Ishikawa (cell line): ENCODE measurements around the gene ATP10B.

Source experiments
- CEBPB ChIP-seq: IDR thresholded peaks from 2 replicates; pipeline ENCODE4 v1.6.1; 2012
- CREB1 ChIP-seq: IDR thresholded peaks from 2 replicates; pipeline ENCODE4 v1.6.1; 2012; ENCODE audit warnings: low read depth
- EGR1 ChIP-seq: IDR thresholded peaks from 2 replicates; pipeline ENCODE4 v1.6.1; 2012
- EP300 ChIP-seq: IDR thresholded peaks from 2 replicates; pipeline ENCODE4 v1.6.1; 2012; ENCODE audit warnings: borderline replicate concordance
- FOXM1 ChIP-seq: IDR thresholded peaks from 2 replicates; pipeline ENCODE4 v1.6.1; 2012; ENCODE audit warnings: low read depth, borderline replicate concordance
- NFIC ChIP-seq: IDR thresholded peaks from 2 replicates; pipeline ENCODE4 v1.6.1; 2012
- RAD21 ChIP-seq: IDR thresholded peaks from 2 replicates; pipeline ENCODE4 v1.6.1; 2012; ENCODE audit warnings: low read depth
- TAF1 ChIP-seq: IDR thresholded peaks from 2 replicates; pipeline ENCODE4 v1.6.1; 2012; ENCODE audit warnings: low read depth, mild to moderate bottlenecking
- TCF12 ChIP-seq: IDR thresholded peaks from 2 replicates; pipeline ENCODE4 v1.6.1; 2012; ENCODE audit warnings: low read depth
- TEAD4 ChIP-seq: IDR thresholded peaks from 2 replicates; pipeline ENCODE4 v1.6.1; 2012
- YY1 ChIP-seq: IDR thresholded peaks from 2 replicates; pipeline ENCODE4 v1.6.1; 2012; ENCODE audit warnings: low read depth
- ZBTB7A ChIP-seq: IDR thresholded peaks from 2 replicates; pipeline ENCODE4 v1.6.1; 2012; ENCODE audit warnings: low read depth
- TF ChIP-seq, protein P1 (sequence below): IDR thresholded peaks from 2 replicates; pipeline ENCODE4 v1.6.1; 2012; ENCODE audit warnings: low read depth, mild to moderate bottlenecking
- TF ChIP-seq, protein P2 (sequence below): IDR thresholded peaks from 2 replicates; pipeline ENCODE4 v1.6.1; 2012
- TF ChIP-seq, protein P3 (sequence below): IDR thresholded peaks from 2 replicates; pipeline ENCODE4 v1.6.1; 2012

Gene ATP10B

DNA sequence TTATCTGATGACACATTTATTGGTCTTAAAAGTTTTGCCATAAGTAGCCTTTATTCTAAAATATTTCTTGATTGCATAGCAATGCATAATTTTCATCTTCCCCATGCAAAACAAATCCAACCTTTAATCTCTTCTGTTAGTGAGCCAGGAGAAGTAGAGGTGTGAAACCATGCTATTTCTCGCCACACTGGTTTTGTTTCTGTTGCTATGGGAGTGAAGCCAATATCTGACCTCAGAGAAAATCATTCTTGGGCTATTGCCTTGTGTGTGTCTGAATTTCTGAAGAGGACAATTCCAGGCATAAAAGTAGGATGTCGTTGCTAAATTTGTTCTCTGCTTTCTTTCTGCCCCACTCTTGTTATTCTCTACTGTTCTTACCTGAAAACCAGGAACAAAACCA is 246.7 kb downstream of the ATP10B start:
- TF ChIP-seq TAF1 (no peak), ZBTB7A (no peak), CEBPB (no peak), NFIC (no peak)

DNA sequence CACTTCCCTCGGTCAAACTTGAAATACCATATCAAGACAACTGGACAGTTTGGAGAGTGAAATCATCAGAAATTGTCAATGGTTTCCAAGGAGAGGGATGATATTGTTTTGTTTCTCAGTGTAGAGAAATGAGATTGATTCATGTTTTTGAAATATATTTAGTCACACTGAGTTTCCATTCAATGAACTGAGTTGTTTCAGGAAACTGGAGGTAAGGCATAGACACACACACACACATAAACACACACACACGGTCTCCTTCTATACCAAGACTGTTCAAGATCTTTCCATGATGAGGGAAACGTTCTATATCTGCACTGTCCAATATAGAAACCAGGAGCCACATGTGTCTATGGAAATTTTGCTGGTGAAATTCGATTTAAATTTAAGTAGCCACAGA is 247.5 kb downstream of the ATP10B start:
- no peak for TF ChIP-seq EP300
- TF ChIP-seq TCF12, result no peak
- TF ChIP-seq FOXM1, result no peak
- TF ChIP-seq CREB1, result no peak
- TF ChIP-seq RAD21, result no peak
- TF ChIP-seq, protein P1, sequence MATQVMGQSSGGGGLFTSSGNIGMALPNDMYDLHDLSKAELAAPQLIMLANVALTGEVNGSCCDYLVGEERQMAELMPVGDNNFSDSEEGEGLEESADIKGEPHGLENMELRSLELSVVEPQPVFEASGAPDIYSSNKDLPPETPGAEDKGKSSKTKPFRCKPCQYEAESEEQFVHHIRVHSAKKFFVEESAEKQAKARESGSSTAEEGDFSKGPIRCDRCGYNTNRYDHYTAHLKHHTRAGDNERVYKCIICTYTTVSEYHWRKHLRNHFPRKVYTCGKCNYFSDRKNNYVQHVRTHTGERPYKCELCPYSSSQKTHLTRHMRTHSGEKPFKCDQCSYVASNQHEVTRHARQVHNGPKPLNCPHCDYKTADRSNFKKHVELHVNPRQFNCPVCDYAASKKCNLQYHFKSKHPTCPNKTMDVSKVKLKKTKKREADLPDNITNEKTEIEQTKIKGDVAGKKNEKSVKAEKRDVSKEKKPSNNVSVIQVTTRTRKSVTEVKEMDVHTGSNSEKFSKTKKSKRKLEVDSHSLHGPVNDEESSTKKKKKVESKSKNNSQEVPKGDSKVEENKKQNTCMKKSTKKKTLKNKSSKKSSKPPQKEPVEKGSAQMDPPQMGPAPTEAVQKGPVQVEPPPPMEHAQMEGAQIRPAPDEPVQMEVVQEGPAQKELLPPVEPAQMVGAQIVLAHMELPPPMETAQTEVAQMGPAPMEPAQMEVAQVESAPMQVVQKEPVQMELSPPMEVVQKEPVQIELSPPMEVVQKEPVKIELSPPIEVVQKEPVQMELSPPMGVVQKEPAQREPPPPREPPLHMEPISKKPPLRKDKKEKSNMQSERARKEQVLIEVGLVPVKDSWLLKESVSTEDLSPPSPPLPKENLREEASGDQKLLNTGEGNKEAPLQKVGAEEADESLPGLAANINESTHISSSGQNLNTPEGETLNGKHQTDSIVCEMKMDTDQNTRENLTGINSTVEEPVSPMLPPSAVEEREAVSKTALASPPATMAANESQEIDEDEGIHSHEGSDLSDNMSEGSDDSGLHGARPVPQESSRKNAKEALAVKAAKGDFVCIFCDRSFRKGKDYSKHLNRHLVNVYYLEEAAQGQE, result no peak
- TF ChIP-seq ZBTB7A, result no peak
- TF ChIP-seq YY1, result no peak
- TF ChIP-seq TAF1, result no peak

DNA sequence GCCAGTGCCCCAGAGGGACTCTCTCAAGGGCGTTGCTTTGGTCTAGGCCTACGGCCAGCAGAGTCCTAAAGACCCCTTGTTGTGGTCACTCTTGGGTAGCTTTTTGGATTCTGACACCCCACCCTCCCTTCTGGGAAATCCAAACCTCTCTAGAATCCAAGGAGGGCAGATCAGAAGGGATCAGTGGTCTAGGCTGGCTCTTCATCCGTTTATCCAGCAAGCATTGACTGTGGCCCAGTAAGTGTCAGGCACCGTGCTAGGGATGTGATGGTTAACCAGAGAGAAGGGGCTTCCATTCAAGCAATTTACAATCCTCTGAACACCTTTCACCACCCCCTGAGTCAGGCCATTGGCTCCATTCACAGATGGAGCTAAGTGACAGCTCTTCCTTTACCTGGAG is 249.3 kb downstream of the ATP10B start:
- TF ChIP-seq, protein P1, result no peak
- TF ChIP-seq, protein P2, sequence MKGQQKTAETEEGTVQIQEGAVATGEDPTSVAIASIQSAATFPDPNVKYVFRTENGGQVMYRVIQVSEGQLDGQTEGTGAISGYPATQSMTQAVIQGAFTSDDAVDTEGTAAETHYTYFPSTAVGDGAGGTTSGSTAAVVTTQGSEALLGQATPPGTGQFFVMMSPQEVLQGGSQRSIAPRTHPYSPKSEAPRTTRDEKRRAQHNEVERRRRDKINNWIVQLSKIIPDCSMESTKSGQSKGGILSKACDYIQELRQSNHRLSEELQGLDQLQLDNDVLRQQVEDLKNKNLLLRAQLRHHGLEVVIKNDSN, result no peak
- TF ChIP-seq ZBTB7A, result no peak
- no peak for TF ChIP-seq FOXM1
- TF ChIP-seq TCF12, result no peak
- TF ChIP-seq YY1, result no peak
- no peak for TF ChIP-seq EGR1
- no peak for TF ChIP-seq CREB1
- TF ChIP-seq, protein P3, sequence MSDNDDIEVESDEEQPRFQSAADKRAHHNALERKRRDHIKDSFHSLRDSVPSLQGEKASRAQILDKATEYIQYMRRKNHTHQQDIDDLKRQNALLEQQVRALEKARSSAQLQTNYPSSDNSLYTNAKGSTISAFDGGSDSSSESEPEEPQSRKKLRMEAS, result no peak
- no peak for TF ChIP-seq TEAD4
- no peak for TF ChIP-seq EP300
- TF ChIP-seq RAD21, result no peak
- TF ChIP-seq CEBPB, result no peak
- TF ChIP-seq TAF1, result no peak
- TF ChIP-seq NFIC, result no peak

DNA sequence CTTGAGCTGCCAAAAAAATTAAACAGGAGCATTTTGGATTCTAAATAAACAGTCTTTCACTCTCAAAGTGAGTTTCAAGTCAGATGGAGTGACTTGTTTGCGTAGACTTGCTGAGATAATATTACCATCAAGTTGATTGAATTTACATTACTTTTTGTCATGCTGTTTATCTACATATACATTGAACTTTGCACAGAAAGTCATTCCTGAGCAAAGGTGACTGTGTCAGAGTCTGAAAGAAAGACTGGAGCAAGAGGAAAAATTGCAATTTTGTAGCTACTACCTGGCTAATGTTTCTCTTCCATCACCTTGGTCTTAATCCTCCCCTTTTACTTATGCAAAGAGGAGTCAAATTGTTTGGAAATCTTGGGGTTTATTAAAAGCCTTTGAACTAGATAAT is 251.0 kb downstream of the ATP10B start:
- TF ChIP-seq NFIC, result no peak
- TF ChIP-seq, protein P1, result no peak

DNA sequence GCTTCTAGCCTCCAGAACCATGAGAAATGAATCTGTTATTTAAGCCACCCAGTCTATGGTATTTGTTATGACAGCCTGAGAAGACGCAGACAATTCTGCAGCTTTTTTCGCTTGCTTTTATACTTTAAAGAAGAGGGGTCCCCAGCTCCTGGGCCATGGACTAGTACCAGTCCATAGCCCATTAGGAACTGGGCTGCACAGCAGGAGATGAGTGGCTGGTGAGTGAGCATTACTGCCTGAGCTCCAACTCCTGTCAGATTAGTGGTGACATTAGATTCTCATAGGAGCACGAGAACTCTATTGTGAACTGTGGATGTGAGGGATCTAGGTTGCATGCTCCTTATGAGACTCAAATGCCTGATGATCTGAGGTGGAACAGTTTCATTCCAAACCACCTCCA is 278.7 kb downstream of the ATP10B start:
- TF ChIP-seq CREB1 (no peak), TAF1 (no peak), NFIC (no peak), FOXM1 (no peak), TEAD4 (no peak)

DNA sequence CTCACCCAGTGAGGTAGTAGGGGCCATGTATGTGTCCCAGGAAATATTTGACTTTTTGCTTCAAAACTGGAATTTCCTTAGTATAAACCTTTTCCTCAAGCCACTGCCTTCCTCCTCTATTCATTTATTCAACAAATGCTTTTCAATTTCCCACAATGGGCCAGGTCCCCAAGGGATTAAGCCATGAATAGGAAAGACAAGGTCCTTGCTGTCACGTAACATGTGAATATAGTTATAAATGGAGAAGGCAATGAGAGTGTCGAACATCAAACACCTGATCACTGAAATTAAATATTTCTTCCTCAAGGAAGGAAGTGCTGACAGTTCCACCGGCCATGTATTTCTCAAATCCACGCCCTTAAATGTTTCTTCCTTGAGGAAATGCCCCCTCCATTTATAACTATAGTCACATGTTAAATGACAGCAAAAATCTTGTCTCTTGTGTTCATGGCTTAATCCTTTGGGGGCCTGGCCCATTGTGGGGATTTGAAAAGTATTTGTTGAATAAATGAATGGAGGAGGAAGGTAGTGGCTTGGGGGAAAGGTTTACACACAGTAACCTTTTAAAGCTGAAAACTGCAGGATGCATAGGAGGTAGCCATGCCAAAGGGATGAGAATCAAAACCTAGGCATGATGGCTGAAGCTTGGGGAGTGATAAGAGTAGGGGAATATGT is 284.8 kb downstream of the ATP10B start:
- TF ChIP-seq RAD21 (no peak), FOXM1 (no peak), NFIC (no peak), ZBTB7A (no peak), CREB1 (no peak), YY1 (no peak), CEBPB (no peak), TEAD4 (no peak)
- TF ChIP-seq, protein P3, result no peak
- TF ChIP-seq, protein P1, result no peak
